HG03159 (cell line): Measurements from ENCODE around the gene BICDL2.

Experiments used
- ATAC-seq: cut with Tn5 transposase; IDR thresholded peaks from one replicate; pipeline ENCODE4 v1.9.1; 2021; ENCODE audit warnings: mild to moderate bottlenecking, moderate library complexity; ENCODE audit not compliant: unreplicated experiment

BICDL2 gene

GRCh38 chr16:3050487-3050886 is 13.7 kb upstream of the BICDL2 start:
- ATAC-seq: no peak

- no peak for ATAC-seq
Measured at GRCh38 chr16:3049921-3050481, 13.3 kb upstream of the BICDL2 start.

GRCh38 chr16:3047387-3047720 is 10.6 kb upstream of the BICDL2 start:
- no peak for ATAC-seq

GRCh38 chr16:3046641-3047386 is 10.1 kb upstream of the BICDL2 start:
- ATAC-seq: no peak

GRCh38 chr16:3045758-3046640 is 9.3 kb upstream of the BICDL2 start, which contains the start of gene MMP25:
Gene MMP25, plus strand, starts transcription at chr16:3046561. Its CDS starts 357 bp downstream, at chr16:3046918.
- no peak for ATAC-seq

- no peak for ATAC-seq
Measured at GRCh38 chr16:3044708-3045107, 8.0 kb upstream of the BICDL2 start.

- ATAC-seq: no peak
Measured at GRCh38 chr16:3042376-3042775, 5.6 kb upstream of the BICDL2 start.

- ATAC-seq: no peak
Measured at GRCh38 chr16:3038896-3039295, 2.2 kb upstream of the BICDL2 start.

- no peak for ATAC-seq
Measured at GRCh38 chr16:3038256-3038655, 1.5 kb upstream of the BICDL2 start.

GRCh38 chr16:3035972-3036725 is 595 bp downstream of the BICDL2 start:
- no peak for ATAC-seq

- no peak for ATAC-seq
Measured at GRCh38 chr16:3035289-3035971, 1.3 kb downstream of the BICDL2 start.

- no peak for ATAC-seq
Measured at GRCh38 chr16:3032624-3033023, 4.1 kb downstream of the BICDL2 start.

- no peak for ATAC-seq
Measured at GRCh38 chr16:3030222-3031212, 6.2 kb downstream of the BICDL2 start.

- ATAC-seq: no peak
Measured at GRCh38 chr16:3029491-3030221, 7.1 kb downstream of the BICDL2 start.

- ATAC-seq: no peak
Measured at GRCh38 chr16:3028716-3029319, 7.9 kb downstream of the BICDL2 start.

GRCh38 chr16:3027983-3028715 is 8.6 kb downstream of the BICDL2 start:
- ATAC-seq: no peak

- ATAC-seq: no peak
Measured at GRCh38 chr16:3027489-3027795, 9.3 kb downstream of the BICDL2 start.
